Measurements from ENCODE around the gene MGARP.
"Not testable (repeated sequence)": the region's sequence is repeated elsewhere in the genome, so short reads cannot be mapped to it uniquely, and the experiment has no call there.

The MGARP gene

DNA sequence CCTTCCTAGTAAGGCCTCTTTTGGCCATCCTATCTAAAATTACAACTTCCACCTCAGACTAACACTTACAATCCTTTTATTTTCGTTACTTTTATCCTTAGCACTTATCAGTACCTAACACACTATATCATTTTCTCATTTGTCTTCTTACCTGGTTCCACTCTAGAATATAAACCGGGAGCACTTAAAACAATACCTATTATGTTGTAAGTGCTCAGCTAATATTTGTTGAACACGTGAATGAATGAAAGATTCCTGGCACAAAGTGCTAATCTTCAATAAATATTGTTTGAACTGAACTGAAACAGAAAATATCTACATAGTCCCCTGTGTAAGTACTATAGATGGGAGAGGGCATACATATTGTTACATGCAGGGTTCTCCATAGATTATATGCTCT lies 14.4 kb downstream of the MGARP start:
- no peak overlapping the region for H4K8ac ChIP-seq (ENCODE audit: low read depth, low read length)
- no peak overlapping the region for H2AFZ ChIP-seq (ENCODE audit: insufficient read depth, low read length, poor library complexity)
- no peaks in the 10 kb centered on the region for H3K27me3 ChIP-seq (ENCODE audit: insufficient read depth, low read length)
- H2AK5ac ChIP-seq (ENCODE audit: low read length), result no peak overlapping the region
- H4K12ac ChIP-seq (ENCODE audit: low read depth, low read length), result no peak overlapping the region
- no peak overlapping the region for H3K4me3 ChIP-seq (ENCODE audit: low read depth, low read length)
- H3K18ac ChIP-seq (ENCODE audit: low read length), result no peak overlapping the region
- no peak overlapping the region for H2BK120ac ChIP-seq (ENCODE audit: insufficient read depth, low read length, poor library complexity)
- DNase-seq, result no peak
- H3K14ac ChIP-seq (ENCODE audit: low read length), result no peak overlapping the region
- H3K4me2 ChIP-seq (ENCODE audit: low read length), result no peak overlapping the region
- H2BK5ac ChIP-seq (ENCODE audit: low read depth, low read length, poor library complexity), result no peak overlapping the region
- peaks cover 2% of the 10 kb centered on the region for H3K79me1 ChIP-seq (ENCODE audit: low read length)
- H3K4me1 ChIP-seq (ENCODE audit: control insufficient read depth in 1 of 2, insufficient read depth in 2 of 2, low read length in 2 of 2), result peaks cover 4% of the 10 kb centered on the region in 2 experiments
- no peak overlapping the region for H3K4ac ChIP-seq (ENCODE audit: low read depth, low read length)
- H3K27ac ChIP-seq (ENCODE audit: low read depth, low read length), result no peak overlapping the region
- H3K9ac ChIP-seq (ENCODE audit: low read length), result no peak overlapping the region
- no peak overlapping the region for H4K91ac ChIP-seq (ENCODE audit: low read depth, low read length)
- no peaks in the 10 kb centered on the region for H3K9me3 ChIP-seq (ENCODE audit: insufficient read depth, low read depth, low read length)
- no peaks in the 10 kb centered on the region for H3K36me3 ChIP-seq (ENCODE audit: control insufficient read depth in 1 of 2, insufficient read depth in 2 of 2, low read length in 2 of 2)
- no peak overlapping the region for H2BK12ac ChIP-seq (ENCODE audit: low read length)
- no CpG with 5 or more reads among the region's 3 CpGs for WGBS (ENCODE audit: extremely low coverage, insufficient coverage, insufficient read length)
- no peaks in the 10 kb centered on the region for H3K79me2 ChIP-seq (ENCODE audit: control insufficient read depth, insufficient read depth, low read length, poor library complexity)
- H3K23ac ChIP-seq (ENCODE audit: low read length), result no peak overlapping the region

DNA sequence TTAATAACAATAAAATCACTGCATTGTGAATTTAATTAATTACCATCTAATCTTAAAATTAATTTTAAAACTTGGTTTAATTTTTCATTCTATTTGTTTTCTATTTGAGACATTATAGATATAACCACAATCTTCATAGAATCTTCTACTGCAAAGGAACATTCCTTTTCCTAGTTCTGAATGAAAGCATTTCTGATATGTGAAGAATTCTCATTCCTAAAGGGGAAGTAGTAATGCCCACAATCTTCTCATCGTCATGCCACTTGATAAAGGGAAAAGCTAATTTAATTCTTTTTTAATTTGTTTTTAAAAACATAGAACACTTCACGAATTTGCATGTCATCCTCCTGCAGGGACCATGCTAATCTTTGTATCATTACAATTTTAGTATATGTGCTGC lies 23.7 kb downstream of the MGARP start:
- no peak overlapping the region for H3K4me2 ChIP-seq (ENCODE audit: low read length)
- H3K14ac ChIP-seq (ENCODE audit: low read length), result no peak overlapping the region
- no CpG with 5 or more reads among the region's 2 CpGs for WGBS (ENCODE audit: extremely low coverage, insufficient coverage, insufficient read length)
- no peak overlapping the region for H2AK5ac ChIP-seq (ENCODE audit: low read length)
- no peaks in the 10 kb centered on the region for H3K36me3 ChIP-seq (ENCODE audit: control insufficient read depth in 1 of 2, insufficient read depth in 2 of 2, low read length in 2 of 2)
- H2AFZ ChIP-seq (ENCODE audit: insufficient read depth, low read length, poor library complexity), result no peak overlapping the region
- no peak overlapping the region for H3K23ac ChIP-seq (ENCODE audit: low read length)
- H3K4me1 ChIP-seq (ENCODE audit: control insufficient read depth in 1 of 2, insufficient read depth in 2 of 2, low read length in 2 of 2), result no peaks in the 10 kb centered on the region
- no peak overlapping the region for H2BK5ac ChIP-seq (ENCODE audit: low read depth, low read length, poor library complexity)
- H2BK120ac ChIP-seq (ENCODE audit: insufficient read depth, low read length, poor library complexity), result no peak overlapping the region
- no peak overlapping the region for H3K27ac ChIP-seq (ENCODE audit: low read depth, low read length)
- no peak overlapping the region for H4K91ac ChIP-seq (ENCODE audit: low read depth, low read length)
- no peak overlapping the region for H2BK12ac ChIP-seq (ENCODE audit: low read length)
- no peaks in the 10 kb centered on the region for H3K9me3 ChIP-seq (ENCODE audit: insufficient read depth, low read depth, low read length)
- H3K79me2 ChIP-seq (ENCODE audit: control insufficient read depth, insufficient read depth, low read length, poor library complexity), result no peaks in the 10 kb centered on the region
- no peak overlapping the region for H3K18ac ChIP-seq (ENCODE audit: low read length)
- no peak overlapping the region for H4K8ac ChIP-seq (ENCODE audit: low read depth, low read length)
- peak in 1 of 2 donors; percentile 57 for DNase-seq
- no peak overlapping the region for H3K9ac ChIP-seq (ENCODE audit: low read length)
- H3K4ac ChIP-seq (ENCODE audit: low read depth, low read length), result no peak overlapping the region
- H3K4me3 ChIP-seq (ENCODE audit: low read depth, low read length), result no peak overlapping the region
- no peak overlapping the region for H4K12ac ChIP-seq (ENCODE audit: low read depth, low read length)
- H3K27me3 ChIP-seq (ENCODE audit: insufficient read depth, low read length), result no peaks in the 10 kb centered on the region
- no peaks in the 10 kb centered on the region for H3K79me1 ChIP-seq (ENCODE audit: low read length)

DNA sequence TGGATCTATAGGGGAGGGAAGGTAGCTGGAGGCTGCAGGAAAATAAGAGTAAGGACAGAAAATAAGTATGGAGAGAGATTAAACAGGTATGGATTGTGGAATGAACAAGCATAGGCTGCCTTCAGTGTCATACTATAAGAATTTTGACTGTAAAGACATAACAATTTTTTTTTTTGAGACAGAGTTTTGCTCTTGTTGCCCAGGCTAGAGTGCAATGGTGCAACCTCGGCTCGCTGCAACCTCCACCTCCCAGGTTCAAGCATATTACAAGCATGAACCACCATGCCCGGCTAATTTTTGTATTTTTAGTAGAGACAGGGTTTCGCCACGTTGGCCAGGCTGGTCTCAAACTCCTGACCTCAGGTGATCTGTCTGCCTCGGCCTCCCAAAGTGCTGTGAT lies 24.4 kb downstream of the MGARP start:
- not testable (repeated sequence) for H2BK5ac ChIP-seq (ENCODE audit: low read depth, low read length, poor library complexity); H3K27ac ChIP-seq (ENCODE audit: low read depth, low read length); H4K8ac ChIP-seq (ENCODE audit: low read depth, low read length); H3K14ac ChIP-seq (ENCODE audit: low read length); H3K79me2 ChIP-seq (ENCODE audit: control insufficient read depth, insufficient read depth, low read length, poor library complexity); H3K79me1 ChIP-seq (ENCODE audit: low read length); H3K4me3 ChIP-seq (ENCODE audit: low read depth, low read length); H3K36me3 ChIP-seq (ENCODE audit: control insufficient read depth in 1 of 2, insufficient read depth in 2 of 2, low read length in 2 of 2); H3K9me3 ChIP-seq (ENCODE audit: insufficient read depth, low read depth, low read length); H2BK12ac ChIP-seq (ENCODE audit: low read length); H4K12ac ChIP-seq (ENCODE audit: low read depth, low read length); H2AK5ac ChIP-seq (ENCODE audit: low read length); H3K9ac ChIP-seq (ENCODE audit: low read length); H3K4ac ChIP-seq (ENCODE audit: low read depth, low read length); H3K27me3 ChIP-seq (ENCODE audit: insufficient read depth, low read length); H2BK120ac ChIP-seq (ENCODE audit: insufficient read depth, low read length, poor library complexity); H3K18ac ChIP-seq (ENCODE audit: low read length); H2AFZ ChIP-seq (ENCODE audit: insufficient read depth, low read length, poor library complexity); H3K23ac ChIP-seq (ENCODE audit: low read length); H4K91ac ChIP-seq (ENCODE audit: low read depth, low read length); H3K4me1 ChIP-seq (ENCODE audit: control insufficient read depth in 1 of 2, insufficient read depth in 2 of 2, low read length in 2 of 2); H3K4me2 ChIP-seq (ENCODE audit: low read length)
- WGBS (ENCODE audit: extremely low coverage, insufficient coverage, insufficient read length), result no CpG with 5 or more reads among the region's 6 CpGs
- peak; percentile 59 to 80 for DNase-seq

DNA sequence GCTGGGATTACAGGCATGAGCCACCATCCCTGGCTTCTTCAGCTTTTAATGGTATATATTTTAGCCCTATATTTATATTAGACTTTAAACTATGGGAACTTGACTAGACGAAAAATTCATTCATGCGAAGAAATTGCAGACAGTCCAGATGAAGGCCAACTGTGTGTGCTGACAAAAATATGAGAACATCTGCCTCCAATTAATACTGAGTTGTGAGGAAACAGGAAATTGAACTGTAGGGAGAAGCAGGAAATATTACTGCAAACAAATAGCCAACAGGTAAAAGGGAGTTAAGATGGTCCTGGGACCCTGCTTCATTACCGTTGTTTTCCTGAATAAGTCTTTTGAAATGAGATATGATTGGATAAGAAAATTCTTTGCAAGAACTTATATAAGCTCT lies 26.3 kb downstream of the MGARP start:
- no peak overlapping the region for H2AK5ac ChIP-seq (ENCODE audit: low read length)
- H3K18ac ChIP-seq (ENCODE audit: low read length), result no peak overlapping the region
- no peak for DNase-seq
- no peak overlapping the region for H3K14ac ChIP-seq (ENCODE audit: low read length)
- no peak overlapping the region for H3K4me2 ChIP-seq (ENCODE audit: low read length)
- H3K9ac ChIP-seq (ENCODE audit: low read length), result no peak overlapping the region
- H2BK12ac ChIP-seq (ENCODE audit: low read length), result no peak overlapping the region
- no peaks in the 10 kb centered on the region for H3K4me1 ChIP-seq (ENCODE audit: control insufficient read depth in 1 of 2, insufficient read depth in 2 of 2, low read length in 2 of 2)
- H3K4me3 ChIP-seq (ENCODE audit: low read depth, low read length), result no peak overlapping the region
- no peaks in the 10 kb centered on the region for H3K36me3 ChIP-seq (ENCODE audit: control insufficient read depth in 1 of 2, insufficient read depth in 2 of 2, low read length in 2 of 2)
- WGBS (ENCODE audit: extremely low coverage, insufficient coverage, insufficient read length), result no CpG with 5 or more reads among the region's 3 CpGs
- H3K27me3 ChIP-seq (ENCODE audit: insufficient read depth, low read length), result no peaks in the 10 kb centered on the region
- no peak overlapping the region for H4K12ac ChIP-seq (ENCODE audit: low read depth, low read length)
- H2BK120ac ChIP-seq (ENCODE audit: insufficient read depth, low read length, poor library complexity), result no peak overlapping the region
- H4K91ac ChIP-seq (ENCODE audit: low read depth, low read length), result no peak overlapping the region
- H3K27ac ChIP-seq (ENCODE audit: low read depth, low read length), result no peak overlapping the region
- H2AFZ ChIP-seq (ENCODE audit: insufficient read depth, low read length, poor library complexity), result no peak overlapping the region
- no peak overlapping the region for H4K8ac ChIP-seq (ENCODE audit: low read depth, low read length)
- no peak overlapping the region for H2BK5ac ChIP-seq (ENCODE audit: low read depth, low read length, poor library complexity)
- no peak overlapping the region for H3K23ac ChIP-seq (ENCODE audit: low read length)
- no peaks in the 10 kb centered on the region for H3K79me1 ChIP-seq (ENCODE audit: low read length)
- no peaks in the 10 kb centered on the region for H3K79me2 ChIP-seq (ENCODE audit: control insufficient read depth, insufficient read depth, low read length, poor library complexity)
- H3K4ac ChIP-seq (ENCODE audit: low read depth, low read length), result no peak overlapping the region
- no peaks in the 10 kb centered on the region for H3K9me3 ChIP-seq (ENCODE audit: insufficient read depth, low read depth, low read length)

DNA sequence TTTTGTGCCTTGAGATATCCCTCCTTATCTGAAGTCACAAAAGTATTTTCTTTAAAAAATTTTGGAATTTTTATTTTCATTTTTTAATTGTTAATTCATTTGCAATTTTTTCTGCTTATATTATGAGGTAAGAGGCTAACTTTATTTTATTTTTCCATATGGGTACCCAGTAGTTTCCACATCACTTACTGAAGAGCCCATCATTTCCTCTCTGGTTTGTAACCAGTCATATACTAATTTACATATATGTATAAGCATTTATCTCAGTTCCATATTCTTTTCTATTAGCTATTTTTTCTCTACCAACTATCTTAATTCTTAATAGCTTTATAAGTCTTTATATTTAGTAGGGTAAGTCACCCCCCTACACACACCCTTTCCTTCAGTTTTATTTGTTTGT lies 27.0 kb downstream of the MGARP start:
- Histone ChIP-seq H3K14ac (ENCODE audit: low read length) (no peak overlapping the region), H2BK12ac (ENCODE audit: low read length) (no peak overlapping the region), H3K9me3 (ENCODE audit: insufficient read depth, low read depth, low read length) (no peaks in the 10 kb centered on the region), H3K27me3 (ENCODE audit: insufficient read depth, low read length) (no peaks in the 10 kb centered on the region), H3K4ac (ENCODE audit: low read depth, low read length) (no peak overlapping the region), H3K27ac (ENCODE audit: low read depth, low read length) (no peak overlapping the region), H3K4me2 (ENCODE audit: low read length) (no peak overlapping the region), H3K4me3 (ENCODE audit: low read depth, low read length) (no peak overlapping the region), H2BK5ac (ENCODE audit: low read depth, low read length, poor library complexity) (no peak overlapping the region), H2BK120ac (ENCODE audit: insufficient read depth, low read length, poor library complexity) (no peak overlapping the region), H4K91ac (ENCODE audit: low read depth, low read length) (no peak overlapping the region), H3K18ac (ENCODE audit: low read length) (no peak overlapping the region), H2AK5ac (ENCODE audit: low read length) (no peak overlapping the region), H3K79me2 (ENCODE audit: control insufficient read depth, insufficient read depth, low read length, poor library complexity) (no peaks in the 10 kb centered on the region), H4K8ac (ENCODE audit: low read depth, low read length) (no peak overlapping the region), H3K23ac (ENCODE audit: low read length) (no peak overlapping the region), H4K12ac (ENCODE audit: low read depth, low read length) (no peak overlapping the region), H3K9ac (ENCODE audit: low read length) (no peak overlapping the region), H3K4me1 (ENCODE audit: control insufficient read depth in 1 of 2, insufficient read depth in 2 of 2, low read length in 2 of 2) (no peaks in the 10 kb centered on the region), H3K36me3 (ENCODE audit: control insufficient read depth in 1 of 2, insufficient read depth in 2 of 2, low read length in 2 of 2) (no peaks in the 10 kb centered on the region), H2AFZ (ENCODE audit: insufficient read depth, low read length, poor library complexity) (no peak overlapping the region), H3K79me1 (ENCODE audit: low read length) (no peaks in the 10 kb centered on the region)
- no peak for DNase-seq

Measured in trophoblast cell (in vitro differentiated cells and primary cell).